Epithelial cell of proximal tubule (primary cell): Measurements from ENCODE around the gene CNTF. TPM values are rescaled to one million over a fixed set of nuclear protein-coding genes. Genes with fewer than 3 reads are reported as not detected.

Experiments
- DNase-seq: peaks from one replicate; pipeline ENCODE4 v3.0.0-alpha.2; 2011; ENCODE audit warnings: low read depth
- H3K4me3 ChIP-seq: 2 replicates; pipeline ENCODE4 v1.5.1; 2011; ENCODE audit warnings: low read depth, mild to moderate bottlenecking, low read length
- CTCF ChIP-seq: conservative IDR thresholded peaks from 2 replicates; pipeline ENCODE4 v1.5.1; 2012; ENCODE audit warnings: low read depth, mild to moderate bottlenecking, low read length
- total RNA-seq: library from RNA; depleted of rRNA; stranded (reverse); fragments of >200 nt; gene quantifications from 2 replicates; pipeline ENCODE4 v1.2.3, GENCODE V29; 2015

CNTF gene
- total RNA-seq, 1 donor from 2014 or later = 0.29 TPM

GRCh38 chr11:58654079-58654907 is 31.8 kb downstream of the CNTF start:
- DNase-seq = no peak
- H3K4me3 ChIP-seq = no peak overlapping the region
- TF ChIP-seq CTCF = peak; percentile 96

- H3K4me3 ChIP-seq = no peak overlapping the region
- TF ChIP-seq CTCF = no peak
- no peak for DNase-seq
Observed at GRCh38 chr11:58654908-58655296, 32.4 kb downstream of the CNTF start.

GRCh38 chr11:58656348-58656747 is 33.9 kb downstream of the CNTF start:
- DNase-seq = no peak
- no peak for TF ChIP-seq CTCF
- no peak overlapping the region for H3K4me3 ChIP-seq

- TF ChIP-seq CTCF = no peak
- no peak for DNase-seq
- H3K4me3 ChIP-seq = no peak overlapping the region
Observed at GRCh38 chr11:58658623-58659022, 36.2 kb downstream of the CNTF start.

- no peak for TF ChIP-seq CTCF
- DNase-seq = no peak
- H3K4me3 ChIP-seq = no peak overlapping the region
Observed at GRCh38 chr11:58659404-58659803, 36.9 kb downstream of the CNTF start.

GRCh38 chr11:58659910-58660570 is 37.6 kb downstream of the CNTF start:
- H3K4me3 ChIP-seq = no peak overlapping the region
- no peak for TF ChIP-seq CTCF
- no peak for DNase-seq
